ENCODE data around the gene ARMC9.

The ARMC9 gene

GRCh38 chr2:231413921-231414476 is 215.6 kb downstream of the ARMC9 start:
- DNase-seq (ENCODE audit: low read depth, low spot score) = no peak

GRCh38 chr2:231415029-231415428 is 216.6 kb downstream of the ARMC9 start:
- DNase-seq (ENCODE audit: low read depth, low spot score) = no peak

- DNase-seq (ENCODE audit: low read depth, low spot score) = no peak
Measured at GRCh38 chr2:231418820-231419640, 220.6 kb downstream of the ARMC9 start.

- DNase-seq (ENCODE audit: low read depth, low spot score) = no peak
Measured at GRCh38 chr2:231421051-231421580, 222.7 kb downstream of the ARMC9 start.

GRCh38 chr2:231422056-231422455 is 223.6 kb downstream of the ARMC9 start:
- DNase-seq (ENCODE audit: low read depth, low spot score) = no peak

GRCh38 chr2:231423176-231423575 is 224.7 kb downstream of the ARMC9 start:
- no peak for DNase-seq (ENCODE audit: low read depth, low spot score)

Data from activated CD4-positive, CD25-positive, alpha-beta regulatory T cell treated with anti-CD3 and anti-CD28 coated beads, Interleukin-2, amount 50 U/mL, for 16 hours (primary cell).